ENCODE measurements around the gene CLASP1. TPM values are rescaled to one million over a fixed set of nuclear protein-coding genes. Genes with fewer than 3 reads are reported as not detected.

Gene CLASP1
- total RNA-seq, 2 donors from 2014 or later: 95.1 to 121 TPM

DNA sequence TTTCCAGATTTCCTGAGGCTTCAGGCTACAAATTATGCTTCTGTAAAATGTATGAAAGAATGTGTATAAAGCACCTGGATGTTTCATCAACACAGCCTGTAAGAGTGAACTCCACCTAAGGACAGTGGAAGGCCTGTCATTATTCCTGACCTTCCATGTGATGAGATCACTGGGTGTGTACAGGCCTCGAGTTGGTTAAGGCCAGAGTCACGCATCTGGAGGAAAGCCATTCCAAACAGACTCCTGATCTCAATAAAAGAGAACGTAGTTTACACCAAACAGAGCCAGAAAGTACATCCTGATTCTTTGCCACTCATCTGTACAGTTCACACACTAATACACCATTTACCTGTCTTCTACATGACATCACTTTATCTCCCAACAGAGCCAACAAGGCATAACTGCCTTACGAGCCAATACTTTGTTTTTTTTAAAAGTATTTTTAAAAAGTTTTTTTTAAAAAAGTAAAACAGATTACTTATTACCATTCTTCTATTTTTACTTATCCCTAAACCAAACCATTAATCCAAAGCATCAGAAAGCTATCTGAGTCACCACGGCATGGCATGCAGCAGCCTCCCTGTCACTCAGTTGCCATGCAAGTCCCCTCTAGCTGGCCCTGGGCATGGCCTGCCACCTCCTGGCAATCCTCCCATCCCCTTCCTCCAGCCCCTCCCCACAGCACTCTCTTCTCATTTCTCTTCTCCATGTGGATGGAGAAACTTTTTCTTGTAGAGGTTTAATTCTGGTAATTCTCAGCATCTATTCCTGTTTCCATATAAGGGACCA, 285.4 kb downstream of the CLASP1 start:
- Mint-ChIP-seq H3K27ac (no peak overlapping the region), H3K4me1 (ENCODE audit: low read depth) (peaks cover 11% of the 10 kb centered on the region), H3K9me3 (no peaks in the 10 kb centered on the region), H3K36me3 (ENCODE audit: insufficient read depth in 2 of 2) (peaks cover 12 to 14% of the 10 kb centered on the region in 2 donors), H3K27me3 (ENCODE audit: low read depth) (no peaks in the 10 kb centered on the region), H3K4me3 (no peak overlapping the region)
- ATAC-seq (replicated peaks in 1 of 2): no peak
- DNase-seq: no peak

DNA sequence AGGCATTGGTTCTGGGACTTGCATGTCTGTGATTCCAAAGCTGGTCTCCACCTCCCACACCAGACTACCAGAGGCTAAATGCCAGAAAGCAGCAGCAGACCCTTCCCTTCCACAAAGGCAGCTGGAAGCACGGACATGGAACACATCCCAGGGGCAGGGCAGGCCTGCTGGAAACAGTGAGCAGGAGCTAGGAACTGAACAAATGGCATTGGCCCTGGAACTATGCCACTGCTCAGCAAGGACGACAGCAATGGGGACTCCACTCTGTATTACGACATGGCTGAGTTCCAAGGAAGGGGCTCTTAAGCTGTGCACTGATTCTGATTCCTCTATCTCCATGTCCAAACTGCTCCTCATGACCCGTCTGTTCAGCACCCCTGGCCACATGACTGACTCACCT, 286.5 kb downstream of the CLASP1 start:
- peaks cover 11% of the 10 kb centered on the region for H3K4me1 Mint-ChIP-seq (ENCODE audit: low read depth)
- H3K36me3 Mint-ChIP-seq (ENCODE audit: insufficient read depth in 2 of 2): peaks cover 12 to 14% of the 10 kb centered on the region in 2 donors
- no peaks in the 10 kb centered on the region for H3K27me3 Mint-ChIP-seq (ENCODE audit: low read depth)
- H3K27ac Mint-ChIP-seq: no peak overlapping the region
- ATAC-seq (replicated peaks in 1 of 2): peak in 1 of 2 donors; percentile 25
- no peak for DNase-seq
- H3K4me3 Mint-ChIP-seq: no peak overlapping the region
- no peaks in the 10 kb centered on the region for H3K9me3 Mint-ChIP-seq

DNA sequence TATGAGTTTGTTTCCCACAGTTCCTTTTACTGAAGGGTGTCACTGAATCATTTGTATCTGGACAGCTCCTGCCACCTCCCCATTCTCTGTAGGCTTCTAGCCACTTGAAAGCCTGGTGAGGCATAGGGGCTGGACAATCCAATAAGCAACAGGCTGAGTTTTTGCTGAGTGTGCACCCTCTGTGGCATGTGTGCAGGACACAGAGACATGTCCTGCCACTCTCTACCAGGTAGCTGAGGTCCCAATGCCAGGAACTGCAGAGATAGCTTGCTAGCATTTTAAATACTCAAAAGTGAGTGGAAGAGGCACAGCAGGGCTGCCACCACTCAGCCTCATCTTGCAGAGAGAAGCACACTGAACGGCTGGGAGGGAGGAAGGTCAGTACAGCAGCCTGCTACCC, 287.0 kb downstream of the CLASP1 start:
- Mint-ChIP-seq H3K27ac (no peak overlapping the region), H3K27me3 (ENCODE audit: low read depth) (no peaks in the 10 kb centered on the region), H3K36me3 (ENCODE audit: insufficient read depth in 2 of 2) (peaks cover 12 to 13% of the 10 kb centered on the region in 2 donors), H3K4me3 (no peak overlapping the region), H3K9me3 (no peaks in the 10 kb centered on the region), H3K4me1 (ENCODE audit: low read depth) (peaks cover 11% of the 10 kb centered on the region)
- no peak for DNase-seq
- no peak for ATAC-seq (replicated peaks in 1 of 2)

DNA sequence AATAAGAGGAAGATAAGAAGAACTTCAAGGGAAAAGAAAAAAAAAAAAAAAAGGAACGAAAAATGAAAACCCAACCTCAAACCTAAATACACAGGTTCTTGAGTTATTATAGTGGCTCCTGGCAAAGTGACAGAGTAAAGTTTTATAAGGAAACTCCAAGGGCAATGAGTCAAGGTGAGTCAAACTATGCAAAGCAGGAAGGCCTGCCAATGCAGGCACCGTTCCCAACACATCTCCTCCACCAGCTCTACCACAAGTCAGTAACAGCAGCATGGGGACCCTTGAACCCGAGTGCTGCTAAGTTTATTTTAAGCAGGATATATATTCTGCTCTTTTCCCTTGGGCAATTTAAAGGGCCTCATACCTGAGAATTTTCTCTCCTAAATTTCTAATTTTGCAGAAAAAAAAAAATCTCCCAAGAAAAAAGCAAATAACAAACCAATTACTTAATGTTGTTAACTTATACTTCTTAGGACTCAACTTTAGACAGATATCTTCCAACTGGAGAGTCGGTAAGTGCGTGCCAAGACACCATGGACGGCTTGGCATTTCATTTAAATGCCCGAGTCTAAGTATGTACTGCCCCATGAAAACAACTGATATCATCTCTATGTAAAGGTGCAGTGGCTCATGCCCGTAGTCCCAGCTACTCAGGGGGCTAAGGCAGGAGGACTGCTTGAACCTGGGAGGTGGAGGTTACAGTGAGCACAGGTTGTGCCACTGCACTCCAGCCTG, 288.5 kb downstream of the CLASP1 start:
- H3K27ac Mint-ChIP-seq: peak overlapping the region; percentile 67
- H3K27me3 Mint-ChIP-seq (ENCODE audit: low read depth): no peaks in the 10 kb centered on the region
- ATAC-seq (replicated peaks in 1 of 2): no peak
- no peak overlapping the region for H3K4me3 Mint-ChIP-seq
- H3K9me3 Mint-ChIP-seq: no peaks in the 10 kb centered on the region
- no peak for DNase-seq
- H3K36me3 Mint-ChIP-seq (ENCODE audit: insufficient read depth in 2 of 2): peaks cover 12 to 15% of the 10 kb centered on the region in 2 donors
- peaks cover 11% of the 10 kb centered on the region for H3K4me1 Mint-ChIP-seq (ENCODE audit: low read depth)

DNA sequence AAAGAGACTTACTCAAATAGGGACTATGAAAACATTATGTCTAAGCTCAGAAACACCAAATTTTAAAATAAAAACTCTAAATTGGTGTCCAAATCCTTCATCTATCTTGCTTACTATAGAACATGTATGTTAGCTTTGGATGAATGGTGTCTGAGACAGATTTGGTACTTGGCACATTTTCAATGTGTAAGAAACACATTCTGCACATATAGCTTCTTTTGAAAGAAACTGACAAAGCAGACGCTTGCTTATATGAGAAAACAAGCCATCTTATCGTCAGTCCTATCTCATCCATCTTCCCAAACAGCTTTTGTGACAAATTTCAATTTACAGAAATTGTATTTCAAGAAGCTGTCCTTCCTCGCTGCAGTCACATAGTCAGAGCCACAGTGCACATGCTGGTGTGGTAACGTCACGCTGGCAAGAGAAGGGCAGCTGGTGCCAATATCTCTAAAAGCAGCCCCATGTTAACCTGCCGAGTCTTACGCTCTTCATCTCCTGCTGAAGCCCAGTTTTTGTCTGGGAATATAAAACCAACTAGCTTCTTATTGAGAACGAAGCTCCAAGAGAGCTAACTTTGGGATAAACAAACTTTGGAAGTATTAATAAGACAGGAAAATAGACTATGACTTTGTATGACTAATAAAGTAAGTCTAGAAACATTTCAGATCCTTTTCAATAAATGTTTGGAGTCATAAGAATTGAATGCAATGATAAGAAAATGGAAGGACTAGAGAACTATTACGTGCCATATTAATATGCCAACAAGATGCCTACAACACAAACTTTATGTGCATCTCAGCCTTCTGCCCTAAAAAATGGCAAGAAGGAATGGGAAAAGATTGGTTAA, 289.3 kb downstream of the CLASP1 start:
- Mint-ChIP-seq H3K9me3 (no peaks in the 10 kb centered on the region), H3K36me3 (ENCODE audit: insufficient read depth in 2 of 2) (peaks cover 9 to 12% of the 10 kb centered on the region in 2 donors), H3K27me3 (ENCODE audit: low read depth) (no peaks in the 10 kb centered on the region), H3K4me3 (no peak overlapping the region), H3K4me1 (ENCODE audit: low read depth) (peaks cover 11% of the 10 kb centered on the region), H3K27ac (peak overlapping the region; percentile 67)
- no peak for DNase-seq
- ATAC-seq (replicated peaks in 1 of 2): no peak

DNA sequence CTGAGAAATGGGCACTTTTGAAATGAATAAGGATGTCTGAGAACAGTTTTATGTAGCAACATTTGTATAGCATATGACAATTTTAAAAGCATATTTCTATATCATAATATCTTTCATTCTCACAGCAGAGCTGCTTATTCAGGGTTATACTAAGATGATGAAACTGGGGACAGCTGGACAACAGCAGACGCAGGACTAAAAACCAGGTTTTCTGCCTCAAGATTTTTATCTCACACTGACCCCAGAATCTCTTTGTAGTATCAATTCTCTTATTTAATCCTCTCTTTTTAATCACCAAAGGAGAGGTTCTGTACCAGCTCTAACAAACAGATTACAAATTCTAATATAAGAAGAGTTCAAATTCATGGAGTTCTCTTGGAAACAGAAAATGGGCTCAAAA, 290.1 kb downstream of the CLASP1 start:
- Mint-ChIP-seq H3K4me3 (no peak overlapping the region), H3K9me3 (no peaks in the 10 kb centered on the region), H3K27ac (peak overlapping the region; percentile 46), H3K36me3 (ENCODE audit: insufficient read depth in 2 of 2) (peaks cover 7 to 14% of the 10 kb centered on the region in 2 donors), H3K27me3 (ENCODE audit: low read depth) (no peaks in the 10 kb centered on the region), H3K4me1 (ENCODE audit: low read depth) (peaks cover 11% of the 10 kb centered on the region)
- no peak for DNase-seq
- no peak for ATAC-seq (replicated peaks in 1 of 2)

DNA sequence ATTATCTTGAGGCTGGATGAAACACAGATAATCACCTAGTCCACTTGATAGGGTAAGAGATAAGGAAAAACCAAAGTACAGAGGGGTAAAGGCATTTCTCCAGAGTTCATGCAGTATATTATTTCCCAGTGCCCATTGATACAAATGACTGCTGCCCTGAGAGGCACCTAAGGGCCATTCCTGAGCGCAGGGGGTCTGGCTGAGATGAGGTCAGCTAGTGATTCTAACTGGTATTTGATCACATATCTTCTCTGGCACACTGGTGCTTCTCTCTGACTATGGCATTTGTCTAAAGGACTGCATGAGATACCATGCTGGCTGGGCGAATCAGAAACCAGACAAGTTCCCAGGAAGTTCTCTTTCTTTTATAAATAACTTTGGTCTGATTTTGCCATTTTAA, 291.0 kb downstream of the CLASP1 start:
- ATAC-seq (replicated peaks in 1 of 2) (no peak), DNase-seq (no peak)
- Mint-ChIP-seq H3K36me3 (ENCODE audit: insufficient read depth in 2 of 2) (peaks cover 11 to 19% of the 10 kb centered on the region in 2 donors), H3K27ac (no peak overlapping the region), H3K9me3 (no peaks in the 10 kb centered on the region), H3K4me3 (no peak overlapping the region), H3K27me3 (ENCODE audit: low read depth) (no peaks in the 10 kb centered on the region), H3K4me1 (ENCODE audit: low read depth) (peaks cover 11% of the 10 kb centered on the region)

DNA sequence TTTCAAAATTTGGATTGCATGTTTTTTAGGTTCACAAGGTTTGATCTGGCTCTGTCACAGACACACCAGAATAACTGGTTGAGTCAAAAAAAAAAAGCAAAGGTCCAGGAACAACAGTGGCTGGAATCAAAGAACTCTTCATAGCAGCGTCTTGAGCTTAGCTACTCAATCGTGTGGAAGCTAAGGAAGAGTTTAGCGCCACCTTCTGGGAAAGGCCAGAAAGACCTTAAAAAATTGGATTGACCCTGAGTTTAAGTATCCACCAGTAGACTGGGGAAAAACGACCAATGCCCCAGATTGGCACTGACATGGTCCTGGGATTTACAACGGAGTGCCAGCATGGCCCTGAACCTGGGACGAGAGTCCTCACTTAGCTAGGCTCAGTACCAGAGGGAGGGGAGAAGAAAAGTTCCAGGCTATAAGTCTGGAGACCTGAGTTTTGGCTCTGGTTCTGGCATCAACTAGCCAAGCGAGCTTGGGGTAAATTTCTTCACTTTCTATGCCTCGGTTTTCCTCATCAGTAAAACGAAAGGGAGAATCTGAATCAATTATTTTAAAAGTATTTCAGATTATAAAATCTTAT, 293.1 kb downstream of the CLASP1 start:
- H3K4me3 Mint-ChIP-seq: no peak overlapping the region
- peaks cover 10% of the 10 kb centered on the region for H3K4me1 Mint-ChIP-seq (ENCODE audit: low read depth)
- DNase-seq: peak; percentile 17 to 19
- H3K27ac Mint-ChIP-seq: no peak overlapping the region
- H3K9me3 Mint-ChIP-seq: no peaks in the 10 kb centered on the region
- peak; percentile 30 to 34 for ATAC-seq (replicated peaks in 1 of 2)
- peaks cover 5 to 15% of the 10 kb centered on the region in 2 donors for H3K36me3 Mint-ChIP-seq (ENCODE audit: insufficient read depth in 2 of 2)
- H3K27me3 Mint-ChIP-seq (ENCODE audit: low read depth): no peaks in the 10 kb centered on the region

DNA sequence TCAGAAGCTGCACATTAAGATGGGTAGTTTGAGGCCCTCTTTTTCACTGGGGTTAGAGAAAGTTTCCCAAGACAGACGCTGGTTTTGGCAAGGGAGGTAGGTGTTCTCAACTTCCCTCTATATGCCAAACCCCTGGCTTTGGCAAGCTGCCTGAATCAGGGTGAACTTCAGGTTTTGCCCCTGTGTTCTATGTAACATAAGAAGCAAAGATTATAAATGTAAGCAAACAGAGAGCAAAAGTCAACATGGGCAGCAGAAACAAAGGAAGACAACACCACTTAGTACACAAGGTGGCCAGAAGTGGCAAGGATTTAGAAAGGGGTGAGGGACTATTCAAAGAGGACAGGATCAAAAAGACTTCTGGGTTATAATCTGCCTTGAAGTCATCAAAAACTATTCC, 293.8 kb downstream of the CLASP1 start:
- H3K4me1 Mint-ChIP-seq (ENCODE audit: low read depth): peaks cover 3% of the 10 kb centered on the region
- no peaks in the 10 kb centered on the region for H3K9me3 Mint-ChIP-seq
- peaks cover 6 to 14% of the 10 kb centered on the region in 2 donors for H3K36me3 Mint-ChIP-seq (ENCODE audit: insufficient read depth in 2 of 2)
- no peak overlapping the region for H3K4me3 Mint-ChIP-seq
- ATAC-seq (replicated peaks in 1 of 2): no peak
- no peaks in the 10 kb centered on the region for H3K27me3 Mint-ChIP-seq (ENCODE audit: low read depth)
- H3K27ac Mint-ChIP-seq: no peak overlapping the region
- no peak for DNase-seq

DNA sequence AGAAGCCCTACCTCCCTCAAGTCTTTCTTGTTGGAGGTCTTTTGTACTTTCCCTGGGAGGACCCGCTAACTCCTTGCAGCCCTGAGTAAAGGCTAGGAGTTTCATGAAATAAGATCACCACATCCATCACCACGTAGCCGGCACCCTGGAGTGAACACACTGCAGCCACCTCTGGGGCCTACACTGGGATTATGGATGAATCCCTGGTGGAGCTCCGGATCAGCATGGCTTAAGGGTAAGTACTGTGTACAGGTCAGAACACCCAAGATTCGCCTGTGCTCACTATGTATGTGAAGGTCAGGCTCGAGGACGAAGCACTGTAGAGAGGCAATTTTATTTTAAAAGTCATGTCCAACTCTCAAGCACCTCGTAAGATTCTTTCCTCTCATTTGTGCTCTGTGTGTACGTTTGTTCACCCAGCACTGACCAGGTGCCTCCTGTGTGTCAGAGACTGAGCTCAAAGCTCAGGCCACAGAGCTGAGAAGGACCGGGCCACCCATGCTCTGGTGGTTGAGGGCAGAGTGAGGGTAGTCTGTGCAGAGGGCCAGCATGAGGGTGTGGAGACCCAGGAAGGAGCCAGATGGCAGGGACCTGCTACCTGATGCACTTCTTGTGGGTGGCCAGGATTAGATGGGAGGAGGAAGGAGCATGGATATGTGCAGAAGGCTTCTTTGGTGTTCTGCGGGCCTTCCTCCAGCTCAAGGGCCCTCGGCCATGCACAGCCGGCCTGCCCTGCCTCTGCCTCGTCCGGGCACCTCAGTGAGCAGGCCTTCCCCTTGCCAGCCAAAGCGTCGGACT, 297.5 kb downstream of the CLASP1 start:
- H3K4me1 Mint-ChIP-seq (ENCODE audit: low read depth): no peaks in the 10 kb centered on the region
- H3K36me3 Mint-ChIP-seq (ENCODE audit: insufficient read depth in 2 of 2): peaks cover 13 to 24% of the 10 kb centered on the region in 2 donors
- no peak for ATAC-seq (replicated peaks in 1 of 2)
- DNase-seq: no peak
- no peak overlapping the region for H3K27ac Mint-ChIP-seq
- H3K27me3 Mint-ChIP-seq (ENCODE audit: low read depth): no peaks in the 10 kb centered on the region
- no peak overlapping the region for H3K4me3 Mint-ChIP-seq
- no peaks in the 10 kb centered on the region for H3K9me3 Mint-ChIP-seq

DNA sequence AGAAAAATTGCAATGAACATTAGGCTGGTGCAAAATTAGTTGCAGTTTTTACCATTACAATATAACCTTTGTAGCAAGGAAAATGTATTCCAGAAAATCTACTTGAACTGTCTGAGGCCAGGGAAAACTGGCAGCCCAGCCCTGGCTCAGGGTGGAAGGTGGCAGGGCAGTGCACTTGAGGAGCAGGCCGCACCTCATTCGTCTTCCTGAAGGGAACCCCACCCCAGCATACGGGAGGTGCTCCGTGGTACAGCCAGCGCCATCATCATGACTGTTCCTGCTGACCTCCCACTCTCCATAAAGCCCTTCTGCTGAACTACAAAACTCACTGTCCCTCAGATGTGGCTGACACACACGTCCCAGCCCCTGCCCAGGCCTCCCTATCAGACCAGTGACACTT, 298.4 kb downstream of the CLASP1 start:
- ATAC-seq (replicated peaks in 1 of 2): no peak

DNA sequence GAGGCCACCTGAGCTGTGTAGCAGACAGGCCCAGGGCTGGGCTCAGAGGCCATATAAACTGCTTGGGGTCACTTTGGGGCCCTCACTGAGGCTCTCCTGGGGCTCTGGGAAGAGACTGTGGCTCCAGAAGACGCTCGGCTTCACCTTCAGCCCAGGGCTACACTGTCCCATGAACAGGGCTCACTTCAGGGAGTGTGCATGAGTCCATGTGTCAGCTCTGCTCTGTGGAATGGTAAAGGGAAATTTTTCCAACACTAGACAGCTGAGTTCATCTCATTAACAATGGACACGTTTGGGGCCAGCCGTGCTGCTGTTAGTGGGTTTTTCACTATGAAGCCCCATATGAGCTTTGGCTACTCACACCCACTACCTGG, 298.9 kb downstream of the CLASP1 start:
- peaks cover 15 to 29% of the 10 kb centered on the region in 2 donors for H3K36me3 Mint-ChIP-seq (ENCODE audit: insufficient read depth in 2 of 2)
- no peaks in the 10 kb centered on the region for H3K9me3 Mint-ChIP-seq
- DNase-seq (no peak), ATAC-seq (replicated peaks in 1 of 2) (peak in 1 of 2 donors; percentile 9)
- H3K4me1 Mint-ChIP-seq (ENCODE audit: low read depth): no peaks in the 10 kb centered on the region
- H3K4me3 Mint-ChIP-seq: no peak overlapping the region
- no peak overlapping the region for H3K27ac Mint-ChIP-seq
- H3K27me3 Mint-ChIP-seq (ENCODE audit: low read depth): no peaks in the 10 kb centered on the region

More for the DNA sequence above, 298.4 kb downstream of the CLASP1 start:
- Mint-ChIP-seq H3K9me3 (no peaks in the 10 kb centered on the region), H3K27ac (no peak overlapping the region), H3K4me1 (ENCODE audit: low read depth) (no peaks in the 10 kb centered on the region), H3K4me3 (no peak overlapping the region), H3K27me3 (ENCODE audit: low read depth) (no peaks in the 10 kb centered on the region), H3K36me3 (ENCODE audit: insufficient read depth in 2 of 2) (peaks cover 13 to 26% of the 10 kb centered on the region in 2 donors)
- DNase-seq: no peak

Measured in activated T-cell treated with anti-CD3 and anti-CD28 coated beads, Interleukin-2, amount 50 U/mL, for 72 hours (primary cell).